ENCODE data around the gene CCR4.
"Not testable (repeated sequence)": the region's sequence is repeated elsewhere in the genome, so short reads cannot be mapped to it uniquely, and the experiment has no call there.

The CCR4 gene

DNA sequence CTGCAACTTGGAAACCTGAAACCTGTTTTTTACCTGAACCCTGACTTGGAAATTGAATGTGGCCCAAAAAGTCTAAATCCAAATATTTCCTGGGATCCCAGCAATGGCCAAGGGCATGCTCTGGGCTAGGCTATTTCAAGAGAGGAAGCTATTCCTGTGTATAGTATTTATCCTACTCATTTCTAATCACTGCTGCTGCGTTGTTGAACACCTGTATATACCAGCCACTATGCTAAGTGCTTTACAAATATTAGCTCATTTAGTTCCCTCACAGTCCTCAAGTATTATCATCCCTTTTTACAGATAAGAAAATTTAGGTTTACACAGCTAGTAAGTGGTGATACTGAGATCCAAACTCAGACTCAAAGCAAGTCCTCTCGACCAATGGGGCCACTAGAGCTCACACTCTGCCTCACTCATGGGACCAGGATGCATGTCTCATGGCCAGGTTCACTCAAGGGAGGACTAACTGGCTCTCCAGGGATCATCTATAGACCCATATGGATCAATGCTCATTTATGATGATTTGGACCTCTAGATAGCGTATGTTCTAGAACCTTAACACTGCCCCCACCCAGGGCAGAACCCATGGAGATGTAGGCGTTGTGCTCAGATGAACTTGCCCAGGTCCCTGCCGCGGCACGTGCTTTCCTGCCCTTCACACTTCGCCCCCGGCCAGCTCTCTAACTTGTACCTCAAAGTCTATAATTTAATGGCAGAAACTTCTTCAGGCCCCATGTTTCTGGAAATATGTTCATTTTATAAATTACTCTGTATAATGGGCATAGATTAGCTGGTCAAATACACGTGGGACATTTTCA is 2.6 kb upstream of the CCR4 start:
- DNase-seq, result no peak
- in situ Hi-C loops (cut with MboI; ENCODE audit: low pct_unique_long_range_greater_than_20kb, low sequenced_read_pairs), result loop anchor here (25.0 kb wide), 1 partner anchor 187 kb away; no protein-coding TSS in a partner anchor

DNA sequence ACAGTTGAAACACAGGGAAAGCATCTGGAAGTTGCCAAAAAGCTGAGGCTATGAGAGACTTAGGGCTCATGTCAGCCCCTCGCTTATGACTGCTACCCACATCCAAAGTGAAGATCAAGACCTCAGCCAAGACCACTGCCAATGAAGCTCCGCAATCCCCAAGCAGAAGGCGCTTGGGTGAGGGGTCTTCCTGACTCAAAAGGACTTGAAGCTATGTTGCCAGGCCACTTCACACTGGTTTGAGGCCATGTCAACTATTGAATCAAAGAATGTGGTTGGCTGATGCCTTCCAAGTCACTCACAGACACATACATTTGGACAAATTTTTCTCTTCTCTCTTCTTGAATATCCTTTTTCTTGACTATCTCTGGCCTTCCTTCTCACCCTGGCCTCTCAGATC is 928 bp upstream of the CCR4 start:
- DNase-seq, result no peak
- in situ Hi-C loops (cut with MboI; ENCODE audit: low pct_unique_long_range_greater_than_20kb, low sequenced_read_pairs), result no loop called here

DNA sequence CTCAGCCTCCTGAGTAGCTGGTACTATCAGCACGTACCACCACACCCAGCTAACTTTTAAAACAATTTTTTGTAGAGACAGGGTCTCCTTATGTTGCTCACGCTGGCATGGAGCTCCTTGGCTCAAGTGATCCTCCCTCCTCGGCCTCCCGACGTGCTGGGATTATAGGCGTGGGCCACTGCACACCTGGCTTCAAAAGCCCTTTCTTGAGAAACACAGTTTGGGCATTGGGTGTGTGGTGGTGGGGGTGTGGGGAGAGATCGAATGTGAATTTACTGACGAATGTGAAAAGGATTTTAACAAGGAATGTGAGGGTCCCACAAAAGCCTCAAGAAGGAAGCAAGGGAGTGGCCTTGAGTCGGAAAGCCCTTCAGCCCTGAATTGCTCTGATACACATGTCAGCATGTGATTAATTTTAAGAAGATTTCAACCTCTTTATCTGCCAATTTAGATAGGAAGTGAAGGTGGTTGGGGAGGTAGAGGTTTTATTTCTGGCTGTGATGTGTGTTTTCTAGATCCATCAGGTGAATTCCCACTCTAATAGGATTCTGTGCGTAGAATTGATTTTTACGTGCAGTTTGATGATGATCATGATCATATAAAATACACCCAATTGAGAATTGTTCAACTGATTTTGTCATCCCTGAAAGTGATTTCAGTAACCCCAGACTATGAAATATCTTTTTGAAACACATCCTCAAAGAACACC is 1.1 kb downstream of the CCR4 start:
- in situ Hi-C loops (cut with MboI; ENCODE audit: low pct_unique_long_range_greater_than_20kb, low sequenced_read_pairs), result no loop called here
- DNase-seq, result no peak

DNA sequence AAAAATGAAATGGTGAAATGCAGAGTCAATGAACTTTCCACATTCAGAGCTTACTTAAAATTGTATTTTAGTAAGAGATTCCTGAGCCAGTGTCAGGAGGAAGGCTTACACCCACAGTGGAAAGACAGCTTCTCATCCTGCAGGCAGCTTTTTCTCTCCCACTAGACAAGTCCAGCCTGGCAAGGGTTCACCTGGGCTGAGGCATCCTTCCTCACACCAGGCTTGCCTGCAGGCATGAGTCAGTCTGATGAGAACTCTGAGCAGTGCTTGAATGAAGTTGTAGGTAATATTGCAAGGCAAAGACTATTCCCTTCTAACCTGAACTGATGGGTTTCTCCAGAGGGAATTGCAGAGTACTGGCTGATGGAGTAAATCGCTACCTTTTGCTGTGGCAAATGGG is 3.1 kb downstream of the CCR4 start:
- in situ Hi-C loops (cut with MboI; ENCODE audit: low pct_unique_long_range_greater_than_20kb, low sequenced_read_pairs), result no loop called here
- no peak for DNase-seq

DNA sequence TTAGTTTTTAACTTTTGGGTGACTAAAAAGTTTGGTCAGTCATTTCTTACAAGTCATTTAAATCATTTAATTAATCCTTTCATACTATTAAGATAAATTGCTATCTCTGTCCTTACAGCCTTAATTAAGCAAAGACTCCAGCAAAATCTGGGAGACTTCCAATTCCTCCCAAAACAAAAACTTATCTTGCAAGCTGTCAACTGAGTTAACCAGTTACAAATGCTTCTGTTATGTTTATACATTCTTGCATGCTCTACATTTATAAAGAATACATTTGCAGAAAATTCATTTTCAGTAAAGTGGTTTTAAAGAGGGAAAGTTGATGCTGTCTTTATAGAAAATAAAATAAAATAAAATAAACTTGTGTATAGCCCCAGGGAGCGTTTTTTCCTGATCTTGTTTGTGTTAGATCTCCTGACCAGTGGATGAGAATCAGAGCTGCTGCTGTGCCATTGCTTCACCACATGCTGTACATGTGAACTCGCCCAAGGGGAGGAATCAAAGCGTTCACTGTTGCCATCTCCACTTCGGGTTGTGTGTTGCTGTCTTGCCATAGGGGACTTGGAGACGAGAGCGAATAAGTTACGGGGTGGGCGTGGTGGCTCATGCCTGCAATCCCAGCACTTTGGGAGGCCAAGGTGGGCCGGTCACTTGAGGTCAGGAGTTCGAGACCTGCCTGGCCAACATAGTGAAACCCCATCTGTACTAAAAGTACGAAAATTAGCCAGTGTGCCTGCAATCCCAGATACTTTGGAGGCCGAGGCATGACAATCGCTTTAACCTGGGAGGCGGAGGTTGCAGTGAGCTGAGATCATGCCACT is 5.5 kb downstream of the CCR4 start:
- DNase-seq, result no peak

DNA sequence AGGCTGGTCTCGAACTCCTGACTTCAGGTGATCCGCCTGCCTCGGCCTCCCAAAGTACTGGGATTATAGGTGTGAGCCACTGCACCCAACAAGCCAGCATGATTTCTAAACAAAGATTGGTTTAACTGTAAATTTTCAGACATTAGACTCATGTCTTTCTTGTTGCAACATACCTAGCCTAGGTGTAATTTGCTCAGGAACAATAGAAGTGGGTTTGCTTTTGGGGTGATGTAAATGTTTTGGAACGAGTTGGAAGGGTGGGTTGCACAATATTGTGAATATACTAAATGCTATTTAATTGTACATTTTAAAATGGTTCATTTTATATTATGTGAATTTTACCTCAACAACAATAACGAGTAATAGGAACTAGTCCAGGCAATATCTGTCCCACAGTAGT is 7.1 kb downstream of the CCR4 start:
- in situ Hi-C loops (cut with MboI; ENCODE audit: low pct_unique_long_range_greater_than_20kb, low sequenced_read_pairs), result no loop called here
- DNase-seq, result no peak

More for the DNA sequence above, 5.5 kb downstream of the CCR4 start:
- in situ Hi-C loops (cut with MboI; ENCODE audit: low pct_unique_long_range_greater_than_20kb, low sequenced_read_pairs), result no loop called here

DNA sequence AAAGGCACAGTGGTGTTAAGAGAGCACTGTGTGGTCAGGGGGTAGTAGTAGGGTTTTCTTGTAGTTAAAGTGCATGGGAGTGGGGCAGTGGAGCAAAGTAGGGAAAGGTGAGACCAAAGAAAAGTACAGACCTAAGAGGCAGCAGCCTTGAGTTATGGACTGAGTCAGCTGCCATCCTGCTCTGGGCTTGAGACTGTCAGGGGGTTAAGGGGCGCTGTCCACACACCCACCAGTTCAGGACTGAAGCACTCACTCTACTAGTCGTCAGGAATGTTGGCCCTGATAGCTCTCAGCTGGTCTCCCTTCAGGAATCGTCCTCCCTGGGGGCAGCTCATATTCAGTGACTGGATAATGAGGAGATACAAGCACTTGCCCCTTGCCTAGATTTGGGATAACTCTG is 7.9 kb downstream of the CCR4 start:
- in situ Hi-C loops (cut with MboI; ENCODE audit: low pct_unique_long_range_greater_than_20kb, low sequenced_read_pairs), result no loop called here
- no peak for DNase-seq

DNA sequence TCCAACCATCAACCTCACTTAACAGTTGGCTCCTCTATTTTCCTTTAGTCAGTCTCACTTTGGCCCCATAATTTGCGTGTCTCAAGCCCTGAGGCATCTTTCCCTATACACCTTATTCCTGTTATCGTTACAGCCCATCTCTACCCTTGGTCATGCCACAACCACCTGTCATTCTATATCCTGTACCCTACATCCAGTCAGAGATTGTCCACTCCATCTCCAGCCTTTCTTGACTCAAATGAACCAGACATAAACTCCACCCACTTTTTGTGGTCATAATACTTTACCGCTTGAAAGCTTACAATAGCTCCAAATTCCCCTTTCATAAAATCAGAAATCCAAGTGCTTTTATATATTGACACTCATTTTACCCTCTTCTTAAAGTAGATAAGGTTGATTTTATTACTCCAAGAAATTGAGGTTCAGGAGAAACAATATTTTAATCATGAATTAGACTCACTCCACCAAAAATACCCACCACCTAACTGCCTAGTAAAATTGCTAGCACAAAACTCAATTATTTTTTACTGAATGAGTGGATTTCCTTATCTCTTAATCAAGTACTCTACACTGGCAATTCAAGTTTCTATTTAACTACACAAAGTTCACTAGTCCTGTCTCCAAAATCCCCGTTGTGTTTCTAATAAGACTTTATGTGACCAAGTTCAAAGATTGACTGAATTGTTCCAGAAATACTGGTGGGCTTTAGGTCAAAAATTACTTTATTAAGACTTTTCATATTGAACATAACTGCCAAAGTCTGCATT is 9.1 kb downstream of the CCR4 start:
- in situ Hi-C loops (cut with MboI; ENCODE audit: low pct_unique_long_range_greater_than_20kb, low sequenced_read_pairs), result no loop called here
- DNase-seq, result no peak

DNA sequence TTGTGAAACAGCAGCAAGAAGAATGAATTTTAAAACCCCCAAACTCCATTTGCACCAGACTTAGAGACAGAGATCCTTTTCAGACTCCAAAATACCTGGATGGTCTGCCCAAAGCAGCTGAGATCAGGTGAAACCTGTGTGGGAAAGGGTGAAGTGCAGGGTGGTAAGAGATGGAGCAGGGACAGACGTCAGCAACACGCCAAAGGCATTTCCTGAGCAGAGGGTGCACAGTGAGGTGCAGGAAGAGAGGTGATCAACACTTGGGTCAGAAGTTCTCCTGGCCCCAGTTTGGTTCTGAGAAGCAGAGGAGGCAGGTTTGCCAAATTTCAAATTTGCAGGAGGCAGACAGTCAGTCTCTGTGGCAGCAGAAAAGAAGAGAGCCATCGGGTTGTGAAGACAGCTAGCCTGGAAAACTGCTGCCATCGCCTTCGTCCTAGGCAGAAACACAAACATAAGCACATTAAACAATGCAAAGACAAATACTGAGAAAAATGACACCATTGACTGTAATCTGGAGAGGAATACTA is 9.8 kb downstream of the CCR4 start:
- in situ Hi-C loops (cut with MboI; ENCODE audit: low pct_unique_long_range_greater_than_20kb, low sequenced_read_pairs), result no loop called here
- DNase-seq, result no peak

DNA sequence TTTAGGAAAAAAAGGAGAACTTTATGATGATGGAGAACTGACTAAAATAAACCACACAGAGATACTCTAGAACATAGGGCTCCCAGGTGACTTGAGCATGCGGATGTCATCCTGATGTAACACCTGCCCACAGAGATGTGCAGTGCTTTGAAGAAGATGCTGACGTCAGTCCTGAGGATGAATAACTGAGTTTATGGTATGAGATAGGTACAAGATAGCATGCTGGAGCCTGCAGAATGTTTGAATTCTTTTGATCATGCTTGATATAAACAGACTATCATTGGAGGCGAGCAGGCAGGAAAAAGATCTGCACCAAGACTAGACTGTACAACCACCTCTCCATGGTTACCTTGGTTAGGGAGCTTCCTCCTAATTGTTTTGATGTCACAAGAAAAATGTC is 12.4 kb downstream of the CCR4 start:
- DNase-seq, result no peak
- in situ Hi-C loops (cut with MboI; ENCODE audit: low pct_unique_long_range_greater_than_20kb, low sequenced_read_pairs), result no loop called here

DNA sequence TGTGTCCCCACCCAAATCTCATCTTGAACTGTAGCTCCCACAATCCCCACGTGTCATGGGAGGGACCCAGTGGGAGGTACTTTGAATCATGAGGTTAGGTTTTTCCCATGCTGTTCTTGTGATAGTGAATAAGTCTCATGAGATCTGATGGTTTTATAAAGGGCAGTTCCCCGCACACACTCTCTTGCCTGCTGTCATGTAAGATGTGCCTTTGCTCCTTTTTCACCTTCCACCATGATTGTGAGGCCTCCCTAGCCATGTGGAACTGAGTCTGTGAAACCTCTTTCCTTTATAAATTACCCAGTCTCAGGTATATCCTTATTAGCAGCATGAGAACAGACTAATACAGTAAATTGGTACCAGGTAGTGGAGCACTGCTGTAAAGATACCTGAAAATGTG is 13.3 kb downstream of the CCR4 start:
- DNase-seq; in situ Hi-C loops (cut with MboI; ENCODE audit: low pct_unique_long_range_greater_than_20kb, low sequenced_read_pairs): not testable (repeated sequence)

DNA sequence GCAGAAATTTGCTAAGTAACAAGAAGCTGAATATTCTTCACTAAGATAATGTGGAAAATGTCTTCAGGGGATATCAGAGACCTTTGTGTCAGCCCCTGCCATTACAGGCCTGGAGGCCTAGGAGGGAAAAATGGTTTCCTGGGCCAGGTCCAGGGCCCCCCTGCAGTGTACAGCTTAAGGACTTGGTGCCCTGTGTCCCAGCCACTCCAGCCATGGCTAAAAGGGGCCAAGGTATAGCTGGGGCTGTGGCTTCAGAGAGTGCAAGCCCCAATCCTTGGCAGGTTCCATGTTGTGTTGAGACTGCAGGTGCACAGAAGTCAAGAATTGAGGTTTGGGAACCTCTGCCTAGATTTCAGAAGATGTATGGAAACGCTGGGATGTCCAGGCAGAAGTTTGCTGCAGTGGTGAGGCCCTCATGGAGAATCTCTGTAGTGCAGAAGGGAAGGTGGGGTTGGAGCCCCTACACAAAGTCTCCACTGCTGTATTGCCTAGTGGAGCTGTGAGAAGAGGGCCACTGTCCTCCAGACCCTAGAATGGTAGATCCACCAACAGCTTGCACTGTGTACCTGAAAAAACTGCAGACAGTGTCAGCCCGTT is 14.3 kb downstream of the CCR4 start:
- in situ Hi-C loops (cut with MboI; ENCODE audit: low pct_unique_long_range_greater_than_20kb, low sequenced_read_pairs); DNase-seq: not testable (repeated sequence)

DNA sequence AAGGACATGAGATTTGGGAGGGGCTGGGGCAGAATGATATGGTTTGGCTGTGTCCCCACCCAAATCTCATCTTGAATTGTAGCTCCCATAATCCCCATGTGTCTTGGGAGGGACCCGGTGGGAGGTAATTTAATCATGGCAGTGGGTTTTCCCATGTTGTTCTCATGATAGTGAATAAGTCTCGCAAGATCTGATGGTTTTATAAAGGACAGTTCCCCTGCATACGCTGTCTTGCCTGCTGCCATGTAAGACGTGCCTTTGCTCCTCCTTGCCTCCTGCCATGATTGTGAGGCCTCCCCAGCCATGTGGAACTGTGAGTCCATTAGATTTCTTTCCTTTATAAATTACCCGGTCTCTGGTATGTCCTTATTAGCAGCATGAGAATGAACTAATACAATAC is 15.2 kb downstream of the CCR4 start:
- in situ Hi-C loops (cut with MboI; ENCODE audit: low pct_unique_long_range_greater_than_20kb, low sequenced_read_pairs); DNase-seq: not testable (repeated sequence)

DNA sequence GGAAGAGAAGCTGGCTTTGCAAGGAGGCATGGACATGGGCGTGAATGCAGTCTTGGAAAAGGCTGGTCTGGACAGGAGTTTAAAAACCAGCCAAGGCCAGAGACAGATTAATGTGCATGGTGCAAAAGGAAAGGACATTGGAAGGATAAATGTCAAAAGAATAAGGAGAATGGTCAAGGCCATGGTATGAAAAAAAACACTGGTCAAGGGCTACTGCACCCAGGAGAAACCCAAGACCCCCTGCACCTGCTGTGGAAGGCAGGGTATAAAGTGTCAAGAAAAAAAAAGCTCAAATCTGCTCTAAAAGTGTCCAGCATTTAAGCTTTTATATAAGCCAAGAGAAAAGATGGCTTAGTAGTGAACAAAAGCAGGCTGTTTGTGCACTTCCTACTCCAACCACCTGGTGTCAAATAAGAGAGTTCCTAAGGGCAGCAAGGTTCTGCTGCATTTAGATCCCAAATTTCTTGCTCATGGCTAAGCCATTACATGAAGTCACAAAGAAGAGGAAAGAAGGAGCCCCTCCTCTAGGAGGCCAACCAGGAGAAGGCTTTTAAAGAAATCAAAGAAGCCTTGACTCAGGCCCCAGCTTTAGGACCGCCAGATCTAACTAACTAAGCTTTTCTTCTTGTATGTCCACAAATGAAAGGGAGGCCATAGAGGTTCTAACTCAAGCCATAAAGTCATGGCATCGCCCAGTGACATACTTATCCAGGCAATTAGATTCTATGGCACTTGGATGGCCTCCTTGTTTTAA is 16.9 kb downstream of the CCR4 start:
- no peak for DNase-seq
- in situ Hi-C loops (cut with MboI; ENCODE audit: low pct_unique_long_range_greater_than_20kb, low sequenced_read_pairs), result no loop called here

DNA sequence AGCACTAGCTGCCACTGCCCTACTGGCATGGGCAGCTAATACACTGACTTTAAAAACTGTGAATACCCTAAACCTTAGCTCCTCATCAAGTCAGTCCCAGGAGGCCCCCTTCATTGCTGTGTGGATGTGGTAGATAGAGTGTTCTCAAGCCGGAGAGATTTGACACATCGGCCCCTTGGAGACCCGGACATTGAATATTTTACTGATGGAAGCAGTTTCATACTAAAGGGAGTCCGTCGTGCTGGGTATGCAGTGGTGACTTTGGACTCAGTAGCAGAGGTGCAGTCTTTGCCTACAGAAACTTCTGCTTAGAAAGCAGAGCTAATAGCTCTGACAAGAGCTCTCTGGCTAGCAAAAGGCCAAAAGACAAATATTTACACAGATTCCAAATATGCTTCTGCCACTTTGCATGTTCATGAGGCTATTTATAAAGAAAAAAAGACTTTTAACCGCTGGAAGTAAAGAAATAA is 17.5 kb downstream of the CCR4 start:
- in situ Hi-C loops (cut with MboI; ENCODE audit: low pct_unique_long_range_greater_than_20kb, low sequenced_read_pairs), result no loop called here
- no peak for DNase-seq

DNA sequence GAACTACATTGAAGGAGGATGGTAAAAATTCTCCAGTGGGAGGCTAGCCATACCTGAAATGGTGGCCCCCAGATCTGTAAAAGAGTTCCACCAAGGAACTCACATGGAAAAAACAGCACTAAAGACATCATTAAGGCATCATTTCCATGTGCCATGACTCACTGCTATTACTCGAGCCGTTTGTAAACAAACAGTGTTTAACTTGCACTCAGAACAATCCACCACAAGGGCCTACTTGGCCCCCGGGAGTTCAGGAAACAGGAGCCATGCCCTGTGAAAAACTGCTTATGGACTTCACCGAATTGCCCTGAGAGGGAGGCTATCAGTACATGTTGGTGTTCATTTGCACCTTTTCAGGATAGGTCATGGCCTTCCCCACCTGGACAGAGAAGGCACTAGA is 18.2 kb downstream of the CCR4 start:
- DNase-seq, result no peak
- in situ Hi-C loops (cut with MboI; ENCODE audit: low pct_unique_long_range_greater_than_20kb, low sequenced_read_pairs), result no loop called here

DNA sequence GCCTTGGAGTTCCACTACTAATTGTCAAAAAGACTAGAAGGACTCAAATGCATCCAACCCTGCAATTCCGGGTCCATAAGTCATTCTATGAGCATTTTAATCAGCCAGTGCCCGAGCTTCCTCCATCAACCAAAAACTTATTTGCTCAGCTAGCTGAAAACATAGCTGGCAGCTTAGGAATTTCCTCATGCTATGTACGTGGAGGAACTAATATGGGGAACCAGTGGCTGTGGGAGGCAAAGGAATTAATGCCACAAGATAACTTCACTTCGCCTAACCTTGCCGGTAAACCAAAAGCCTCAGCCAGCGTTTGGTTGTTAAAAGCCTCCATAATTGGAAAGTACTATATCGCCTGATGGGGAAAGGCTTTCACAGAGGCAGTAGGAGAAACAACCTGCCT is 19.8 kb downstream of the CCR4 start:
- DNase-seq; in situ Hi-C loops (cut with MboI; ENCODE audit: low pct_unique_long_range_greater_than_20kb, low sequenced_read_pairs): not testable (repeated sequence)
